Measurements from ENCODE around the gene WASL.
A peak's percentile ranks its signal among the peaks of the same experiment; 100 is the strongest.

DNA sequence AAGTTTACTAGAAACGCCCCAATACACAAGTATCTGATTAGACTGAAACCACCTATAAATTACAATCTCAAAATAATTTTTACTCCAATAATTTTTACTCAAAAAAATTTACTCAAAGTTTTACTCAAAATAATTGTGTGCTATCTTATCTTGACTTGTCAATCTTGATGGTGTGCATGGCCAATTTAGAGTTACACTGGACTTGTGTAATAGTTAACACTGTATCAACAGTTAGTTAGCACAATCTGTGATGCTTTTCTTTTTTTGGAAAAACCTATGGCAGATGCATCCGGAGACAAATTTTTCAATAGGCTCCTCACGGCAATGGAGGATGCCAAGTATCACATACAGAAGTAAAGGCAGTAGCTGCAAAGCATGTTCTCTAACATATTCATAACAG is 68.2 kb downstream of the WASL start:
- TF ChIP-seq GATA2 (IDR thresholded peaks at IDR 0.05; ENCODE audit: low read depth, low read length) (peak; percentile 31; the same call in 1 of the 2 replicates), GATA3 (IDR thresholded peaks at IDR 0.05; ENCODE audit: low read depth, low read length) (peak; percentile 89)
